GM21360 (cell line): ENCODE results near the gene GPER1.
"Not testable (repeated sequence)": the region's sequence is repeated elsewhere in the genome, so short reads cannot be mapped to it uniquely, and the experiment has no call there.

Source experiments
- ATAC-seq: cut with Tn5 transposase; IDR thresholded peaks from one replicate; pipeline ENCODE4 v1.9.1; 2021; ENCODE audit warnings: mild to moderate bottlenecking, moderate library complexity; ENCODE audit not compliant: unreplicated experiment

The GPER1 gene

GRCh38 chr7:1140476-1141104 lies 52.7 kb downstream of the GPER1 start:
- no peak for ATAC-seq

GRCh38 chr7:1141651-1142050 lies 53.7 kb downstream of the GPER1 start:
- ATAC-seq: no peak

- no peak for ATAC-seq
Observed at GRCh38 chr7:1142051-1142635, 54.2 kb downstream of the GPER1 start.

GRCh38 chr7:1143031-1143430 lies 55.1 kb downstream of the GPER1 start:
- ATAC-seq: not testable (repeated sequence)
